Thymus (tissue), 11 donors: ENCODE data around the gene CETN3. TPM values are rescaled to one million over a fixed set of nuclear protein-coding genes. Genes with fewer than 3 reads are reported as not detected.

Source experiments
- DNase-seq, 9 donors: peaks; one replicate each; pipeline ENCODE4 v3.0.0-alpha.2; 2013; ENCODE audit warnings: low spot score in 9 of 9, low read depth in 6 of 9, missing footprints in 1 of 9
- H3K27ac ChIP-seq, 2 donors: one replicate each; pipeline ENCODE4 v1.5.1; 2013; ENCODE audit warnings: control low read depth in 1 of 2, low read depth in 1 of 2, low read length in 1 of 2, mild to moderate bottlenecking in 1 of 2, moderate library complexity in 1 of 2
- H3K27me3 ChIP-seq, 2 donors: one replicate each; pipeline ENCODE4 v1.5.1; 2013; ENCODE audit warnings: low read length in 1 of 2; ENCODE audit not compliant: control insufficient read depth in 2 of 2, insufficient read depth in 1 of 2
- H3K36me3 ChIP-seq, 2 donors: one replicate each; pipeline ENCODE4 v1.5.1; 2013; ENCODE audit warnings: low read length in 1 of 2, mild to moderate bottlenecking in 1 of 2, moderate library complexity in 1 of 2; ENCODE audit not compliant: control insufficient read depth in 2 of 2, insufficient read depth in 2 of 2
- H3K4me1 ChIP-seq, 2 donors: one replicate each; pipeline ENCODE4 v1.5.1; 2013; ENCODE audit warnings: low read length in 2 of 2; ENCODE audit not compliant: control insufficient read depth in 2 of 2, insufficient read depth in 2 of 2
- H3K4me3 ChIP-seq, 2 donors: one replicate each; pipeline ENCODE4 v1.5.1; 2013; ENCODE audit warnings: low read length in 2 of 2, control low read depth in 1 of 2, mild to moderate bottlenecking in 1 of 2
- H3K9me3 ChIP-seq, 2 donors: one replicate each; pipeline ENCODE4 v1.5.1; 2013; ENCODE audit warnings: low read length in 1 of 2, mild to moderate bottlenecking in 1 of 2; ENCODE audit not compliant: control insufficient read depth in 2 of 2, insufficient read depth in 1 of 2
- WGBS: extraction: QIAGEN DNeasy Blood & Tissue Kit; methylation state at CpG from one replicate; pipeline ENCODE4 v1.1.7; 2013; 5-methylcytosine and 5-hydroxymethylcytosine counted together
- polyA plus RNA-seq: library from polyadenylated mRNA; stranded (reverse); fragments of 200-250 nt; gene quantifications from one replicate; pipeline ENCODE4 v1.2.3, GENCODE V29; 2013
- total RNA-seq: library from RNA; stranded (reverse); fragments of 120-200 nt; gene quantifications from one replicate; pipeline ENCODE4 v1.2.4, GENCODE V29; 2013
- donor health status: healthy.

The CETN3 gene
- total and polyA plus RNA-seq, 2 donors: 35.3 to 54.6 TPM

DNA sequence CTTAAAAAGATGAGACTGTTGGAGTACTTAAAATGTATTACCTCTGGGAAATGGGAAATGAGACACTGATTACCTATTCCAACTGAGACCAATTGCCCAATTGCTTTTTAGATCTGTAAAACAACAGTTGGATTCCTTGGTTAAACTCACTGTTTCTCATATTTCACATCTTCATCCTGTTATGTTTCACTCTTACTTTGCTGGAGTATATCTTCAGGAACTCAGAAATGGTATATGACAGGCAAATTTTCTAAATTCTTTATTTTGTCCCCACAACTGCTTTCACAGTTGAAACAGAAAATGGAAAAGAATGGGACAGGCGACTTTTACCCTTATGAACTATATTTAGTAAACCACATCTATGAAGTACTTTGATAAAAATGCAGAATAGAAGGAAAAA, 8.7 kb upstream of the CETN3 start:
- Histone ChIP-seq H3K4me3 (no peak overlapping the region), H3K27me3 (no peaks in the 10 kb centered on the region), H3K36me3 (no peaks in the 10 kb centered on the region), H3K27ac (no peak overlapping the region), H3K4me1 (no peaks in the 10 kb centered on the region), H3K9me3 (no peaks in the 10 kb centered on the region)
- 85% methylated on average over 1 of the region's 1 CpG for WGBS
- no peak for DNase-seq

DNA sequence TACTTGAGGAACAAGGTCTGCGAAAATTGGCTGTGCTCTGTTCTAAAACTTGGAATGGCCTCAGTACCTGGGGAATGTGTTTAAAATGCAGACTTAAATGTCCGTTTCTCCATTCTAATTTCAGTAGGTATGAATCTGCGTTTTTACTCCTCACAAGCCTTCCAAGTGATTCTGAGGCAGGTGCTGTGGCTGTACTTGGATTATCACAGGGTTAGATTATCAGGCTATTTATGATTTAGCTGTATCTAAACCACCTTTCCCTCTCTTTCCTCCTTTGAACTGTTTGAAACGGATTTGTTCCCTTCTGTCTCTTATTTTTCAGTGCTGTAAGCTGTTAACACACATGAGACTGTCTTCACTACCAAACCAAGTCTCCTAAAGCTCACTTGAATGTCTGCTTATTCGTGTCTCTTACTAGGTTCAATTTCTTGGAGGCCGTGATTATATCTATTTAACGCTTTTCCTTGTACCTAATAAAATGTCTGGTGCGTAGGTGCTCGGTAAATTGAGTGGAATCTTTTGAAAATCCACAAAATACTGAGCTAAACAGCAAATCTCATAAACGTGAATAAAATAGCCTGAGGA, 714 bp upstream of the CETN3 start:
- WGBS: under 1% methylated on average over 10 of the region's 10 CpGs

DNA sequence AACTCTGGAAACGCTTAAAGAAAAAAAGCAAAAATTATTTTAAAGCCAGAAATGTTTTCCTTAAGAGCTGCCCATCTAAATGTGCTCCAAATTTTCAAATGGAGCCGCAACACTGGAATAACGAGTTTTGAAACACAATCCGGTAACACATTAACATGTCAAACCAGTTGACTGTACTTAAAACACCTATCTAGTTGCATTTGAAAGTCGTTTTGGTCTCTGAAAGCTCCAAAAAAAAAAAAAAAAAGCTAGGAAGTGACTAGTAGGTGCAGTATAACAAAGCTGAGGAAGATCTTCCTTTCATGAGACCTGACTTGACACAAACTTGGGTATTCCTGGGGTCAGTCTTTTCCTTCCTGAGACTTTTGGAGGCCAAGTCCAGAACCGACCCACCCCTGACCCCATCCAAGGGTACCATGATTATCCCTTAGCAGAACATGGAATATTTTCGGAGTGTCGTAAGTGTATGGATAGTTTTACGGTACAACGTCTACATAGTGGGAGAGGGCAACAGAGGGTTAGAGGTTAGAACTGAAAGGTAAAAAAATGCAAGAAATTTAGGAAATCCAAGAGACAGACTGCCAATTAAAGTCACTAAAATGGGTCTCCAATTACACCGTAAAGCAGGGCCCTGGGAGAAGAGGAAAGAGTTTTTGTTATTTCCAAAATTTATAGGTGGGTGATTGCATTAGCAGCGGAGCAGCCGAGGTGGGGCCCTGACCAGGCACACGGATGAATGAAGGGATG, 812 bp downstream of the CETN3 start:
- 28% methylated on average over 14 of the region's 14 CpGs for WGBS
- H3K4me3 ChIP-seq: peak overlapping the region; percentile 64 to 94
- H3K9me3 ChIP-seq: no peaks in the 10 kb centered on the region
- no peaks in the 10 kb centered on the region for H3K27me3 ChIP-seq
- H3K4me1 ChIP-seq: peaks cover 4 to 5% of the 10 kb centered on the region in 2 donors
- peak overlapping the region; percentile 97 to 99 for H3K27ac ChIP-seq
- H3K36me3 ChIP-seq: peaks cover 0 to 19% of the 10 kb centered on the region in 2 donors
- DNase-seq: peak in 4 of 9 donors; percentile 4 to 31 (median 16)

More for the DNA sequence above, 714 bp upstream of the CETN3 start:
- H3K4me1 ChIP-seq: peaks cover 4 to 5% of the 10 kb centered on the region in 2 donors
- no peaks in the 10 kb centered on the region for H3K9me3 ChIP-seq
- peak in 3 of 9 donors; percentile 26 to 50 (median 33) for DNase-seq
- H3K36me3 ChIP-seq: peaks cover 0 to 10% of the 10 kb centered on the region in 2 donors
- peak overlapping the region; percentile 77 to 94 for H3K27ac ChIP-seq
- no peaks in the 10 kb centered on the region for H3K27me3 ChIP-seq
- H3K4me3 ChIP-seq: peak overlapping the region; percentile 64 to 87

DNA sequence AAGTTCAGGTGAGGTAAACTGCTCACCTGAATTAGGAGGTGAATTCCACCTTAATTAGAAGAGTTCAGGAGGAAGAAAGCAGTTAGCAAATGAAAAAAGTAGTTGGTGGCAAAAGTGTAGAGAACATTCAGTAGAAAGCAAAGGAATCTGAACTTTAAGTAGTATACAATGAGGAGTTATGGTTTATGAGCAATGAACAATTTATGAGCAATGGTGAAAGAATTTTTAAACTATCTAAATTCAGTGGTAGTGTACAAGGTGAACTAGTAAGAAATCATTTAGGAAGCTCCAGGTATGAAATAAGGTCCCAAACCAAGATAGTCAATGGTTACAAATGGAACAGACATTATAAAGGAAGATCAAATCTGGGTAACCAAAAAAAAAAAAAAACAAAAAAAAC, 3.1 kb downstream of the CETN3 start:
- H3K27ac ChIP-seq: no peak overlapping the region
- peaks cover 0 to 33% of the 10 kb centered on the region in 2 donors for H3K36me3 ChIP-seq
- H3K9me3 ChIP-seq: no peaks in the 10 kb centered on the region
- no peaks in the 10 kb centered on the region for H3K27me3 ChIP-seq
- H3K4me1 ChIP-seq: peaks cover 4 to 5% of the 10 kb centered on the region in 2 donors
- H3K4me3 ChIP-seq: no peak overlapping the region
- no peak for DNase-seq

DNA sequence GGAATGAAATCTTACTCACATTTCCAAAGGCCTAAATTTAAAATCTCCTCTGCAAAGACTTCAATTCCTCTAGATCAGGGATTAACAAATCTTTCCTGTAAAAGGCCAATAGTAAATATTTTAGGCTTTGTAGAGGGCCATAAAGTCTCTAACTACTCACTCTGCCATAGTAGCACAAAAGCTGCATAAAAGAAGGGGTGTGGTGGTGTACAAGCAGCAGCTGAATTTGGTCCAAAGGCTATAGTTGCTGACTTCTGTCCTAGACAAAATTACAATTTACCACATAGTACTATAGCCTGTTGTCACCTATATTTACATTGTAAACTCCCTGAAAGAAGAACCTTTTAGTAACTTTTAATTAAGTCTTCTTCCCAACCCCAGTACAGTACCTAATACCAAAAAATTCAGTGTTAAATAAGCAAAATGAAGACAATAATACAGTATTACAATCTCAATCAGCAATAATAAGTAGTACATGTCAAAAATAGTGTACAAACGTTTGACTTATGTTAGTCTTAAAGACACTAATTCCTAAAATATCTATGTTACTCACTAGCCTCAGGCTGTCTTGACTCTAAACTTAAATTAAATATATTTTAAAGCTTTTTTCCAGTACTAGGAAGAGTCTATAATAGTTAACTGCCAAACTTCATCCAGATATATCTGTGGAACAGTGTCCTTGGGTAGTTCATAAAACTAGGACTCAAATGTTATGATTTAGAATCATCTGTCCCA, 6.9 kb downstream of the CETN3 start:
- WGBS: 99% methylated on average over 1 of the region's 1 CpG
- Histone ChIP-seq H3K27ac (no peak overlapping the region), H3K9me3 (no peaks in the 10 kb centered on the region), H3K4me1 (no peaks in the 10 kb centered on the region), H3K36me3 (peaks cover 0 to 42% of the 10 kb centered on the region in 2 donors), H3K27me3 (no peaks in the 10 kb centered on the region), H3K4me3 (no peak overlapping the region)
- no peak for DNase-seq

DNA sequence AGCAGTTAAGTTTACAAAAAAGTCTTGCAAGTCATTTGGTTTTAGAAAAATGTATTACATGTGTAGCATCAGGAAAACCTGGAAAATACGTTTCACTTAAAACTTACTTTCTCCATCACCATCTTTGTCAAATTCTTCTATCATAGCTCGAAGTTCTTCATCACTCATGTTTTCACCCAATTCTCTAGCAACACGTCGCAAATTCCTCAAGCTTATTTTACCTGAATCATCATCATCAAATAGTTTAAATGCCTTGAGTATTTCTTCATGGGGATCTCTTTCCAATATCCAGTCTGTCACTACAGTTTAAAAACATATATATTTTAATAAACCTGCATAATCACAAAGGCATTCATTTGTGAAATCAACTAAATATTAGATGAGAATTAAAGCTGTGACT, 10.3 kb downstream of the CETN3 start:
- H3K9me3 ChIP-seq: no peaks in the 10 kb centered on the region
- H3K27me3 ChIP-seq: no peaks in the 10 kb centered on the region
- H3K36me3 ChIP-seq: peaks cover 0 to 33% of the 10 kb centered on the region in 2 donors
- DNase-seq: no peak
- H3K27ac ChIP-seq: no peak overlapping the region
- no peak overlapping the region for H3K4me3 ChIP-seq
- no peaks in the 10 kb centered on the region for H3K4me1 ChIP-seq
- 97% methylated on average over 4 of the region's 4 CpGs for WGBS

DNA sequence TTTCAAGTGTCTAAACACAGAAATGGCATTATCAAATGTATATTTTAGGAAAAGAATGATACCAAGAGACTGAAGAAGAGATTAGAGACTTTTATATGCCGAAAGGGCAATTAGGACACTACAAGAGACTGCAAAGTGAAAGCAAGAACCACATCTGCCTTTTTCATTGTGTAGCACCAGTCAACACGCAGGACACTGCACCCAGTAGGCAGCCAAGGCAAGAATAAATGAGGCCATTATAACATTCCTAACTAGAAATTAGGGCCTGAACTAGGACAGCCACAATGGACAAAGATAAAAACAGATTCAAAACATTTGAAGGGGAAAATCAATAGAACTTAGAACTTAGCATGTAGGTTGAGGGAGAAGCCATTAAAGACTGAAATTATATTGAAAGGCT, 10.8 kb downstream of the CETN3 start:
- WGBS: 99% methylated on average over 2 of the region's 2 CpGs
- DNase-seq: no peak
- H3K4me1 ChIP-seq: no peaks in the 10 kb centered on the region

DNA sequence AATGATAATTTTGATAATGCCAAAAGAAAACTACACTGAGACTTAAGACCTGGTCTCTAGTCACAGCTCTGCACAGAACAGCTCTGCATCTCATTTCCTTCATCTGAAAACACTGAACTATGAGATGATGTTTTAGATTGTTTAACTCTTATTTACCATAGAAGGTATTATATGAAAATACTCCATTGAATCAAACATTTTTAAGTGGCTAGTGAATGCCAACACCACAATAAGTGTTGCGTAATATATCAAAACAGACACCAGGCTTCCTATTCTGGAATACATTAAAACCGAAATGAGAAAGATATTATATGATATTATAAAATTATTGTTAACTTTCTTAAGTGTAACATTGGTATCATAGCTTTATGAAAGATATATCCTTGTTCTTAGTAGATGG, 14.6 kb downstream of the CETN3 start:
- Histone ChIP-seq H3K27me3 (no peaks in the 10 kb centered on the region), H3K36me3 (peaks cover 3 to 16% of the 10 kb centered on the region in 2 donors), H3K27ac (no peak overlapping the region), H3K4me1 (no peaks in the 10 kb centered on the region), H3K4me3 (no peak overlapping the region), H3K9me3 (no peaks in the 10 kb centered on the region)
- DNase-seq: no peak
- 98% methylated on average over 2 of the region's 2 CpGs for WGBS

More for the DNA sequence above, 10.8 kb downstream of the CETN3 start:
- no peaks in the 10 kb centered on the region for H3K27me3 ChIP-seq
- no peaks in the 10 kb centered on the region for H3K9me3 ChIP-seq
- no peak overlapping the region for H3K4me3 ChIP-seq
- H3K27ac ChIP-seq: no peak overlapping the region
- H3K36me3 ChIP-seq: peaks cover 0 to 30% of the 10 kb centered on the region in 2 donors

DNA sequence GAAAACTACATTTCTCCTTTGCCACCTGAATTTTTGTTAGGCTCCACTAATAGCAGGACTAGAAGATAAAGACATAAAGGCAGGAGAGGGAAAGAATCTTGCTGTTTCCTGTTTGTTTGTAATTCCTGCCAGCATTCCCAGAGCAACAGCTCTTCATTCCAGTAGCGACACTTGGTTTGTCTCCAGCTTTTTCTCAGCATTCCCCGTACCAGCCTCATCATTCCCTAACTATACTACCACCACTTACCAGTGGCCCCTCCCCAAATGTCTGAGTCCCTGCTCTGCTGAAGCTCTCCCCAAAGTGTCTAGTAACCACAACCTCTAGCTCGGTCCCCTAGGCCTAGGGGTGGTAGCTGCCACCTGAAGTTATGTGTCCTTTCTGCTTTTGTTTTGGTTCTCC, 18.6 kb downstream of the CETN3 start:
- Histone ChIP-seq H3K4me1 (no peaks in the 10 kb centered on the region), H3K36me3 (peaks cover 3 to 6% of the 10 kb centered on the region in 2 donors), H3K4me3 (no peak overlapping the region), H3K9me3 (no peaks in the 10 kb centered on the region), H3K27ac (no peak overlapping the region), H3K27me3 (no peaks in the 10 kb centered on the region)
- no peak for DNase-seq
- WGBS: 97% methylated on average over 3 of the region's 3 CpGs
